Fibroblast of lung (primary cell): Measurements from ENCODE around the gene COLQ. TPM values are rescaled to one million over a fixed set of nuclear protein-coding genes. Genes with fewer than 3 reads are reported as not detected.
A peak's percentile ranks its signal among the peaks of the same experiment; 100 is the strongest.

ENCODE experiments used
- DNase-seq, 2 donors: peaks; one replicate each; pipeline versions ENCODE4 v3.0.0 to v3.0.0-alpha.2; 2010; ENCODE audit warnings: low read depth in 2 of 2
- H2AFZ ChIP-seq: 2 replicates; pipeline ENCODE4 v1.5.1; 2012; ENCODE audit warnings: low read length, control low read depth, inconsistent platforms
- H3K27ac ChIP-seq: 2 replicates; pipeline ENCODE4 v1.5.1; 2011; ENCODE audit warnings: low read length, control low read depth; ENCODE audit not compliant: insufficient read depth
- H3K27me3 ChIP-seq: 2 replicates; pipeline ENCODE4 v1.5.1; 2011; ENCODE audit warnings: mild to moderate bottlenecking, low read length; ENCODE audit not compliant: control insufficient read depth, insufficient read depth
- H3K36me3 ChIP-seq: 2 replicates; pipeline ENCODE4 v1.5.1; 2011; ENCODE audit warnings: low read length; ENCODE audit not compliant: control insufficient read depth, insufficient read depth
- H3K4me1 ChIP-seq: 2 replicates; pipeline ENCODE4 v1.5.1; 2011; ENCODE audit warnings: low read length; ENCODE audit not compliant: control insufficient read depth, insufficient read depth; ENCODE audit errors: extremely low read depth
- H3K4me2 ChIP-seq: 2 replicates; pipeline ENCODE4 v1.5.1; 2011; ENCODE audit warnings: low read length, control low read depth; ENCODE audit not compliant: insufficient read depth; ENCODE audit errors: extremely low read depth
- H3K4me3 ChIP-seq, 4 experiments: fragments of 200-600 bp in 1 of 4; sonication (generic) in 1 of 4; replicated peaks in 1 of 4; 2 replicates each; pipeline ENCODE4 v1.5.1; 2011 to 2016; ENCODE audit warnings: low read length in 4 of 4, low read depth in 3 of 4, mild to moderate bottlenecking in 3 of 4, control low read depth in 2 of 4, inconsistent platforms in 1 of 4, mixed read lengths in 1 of 4; ENCODE audit not compliant: insufficient read depth in 1 of 4; ENCODE audit errors: control extremely low read depth in 1 of 4
- H3K79me2 ChIP-seq: 2 replicates; pipeline ENCODE4 v1.5.1; 2012; ENCODE audit warnings: mild to moderate bottlenecking, low read length, inconsistent platforms; ENCODE audit not compliant: control insufficient read depth, insufficient read depth
- H3K9ac ChIP-seq: 2 replicates; pipeline ENCODE4 v1.5.1; 2011; ENCODE audit warnings: mild to moderate bottlenecking, low read length, control low read depth; ENCODE audit not compliant: insufficient read depth
- H3K9me3 ChIP-seq: 2 replicates; pipeline ENCODE4 v1.5.1; 2012; ENCODE audit warnings: low read depth, low read length; ENCODE audit not compliant: control insufficient read depth, insufficient read depth
- H4K20me1 ChIP-seq: 2 replicates; pipeline ENCODE4 v1.5.1; 2011; ENCODE audit warnings: low read length; ENCODE audit not compliant: control insufficient read depth, insufficient read depth; ENCODE audit errors: extremely low read depth
- EZH2 ChIP-seq: IDR thresholded peaks from 2 replicates; pipeline ENCODE4 v1.5.1; 2012; ENCODE audit warnings: low read length, control low read depth, mild to moderate bottlenecking; ENCODE audit errors: missing control alignments
- polyA plus RNA-seq, 2 donors: library from polyadenylated mRNA; depleted of rRNA in 1 of 2; stranded (reverse) in 1 of 2; unstranded in 1 of 2; fragments of >200 nt; gene quantifications; 2 replicates each; pipeline ENCODE4 v1.2.1, GENCODE V29; 2011 to 2012; ENCODE audit warnings: missing spikeins in 1 of 2
- total RNA-seq: library from RNA; depleted of rRNA; stranded (reverse); fragments of >200 nt; gene quantifications from 2 replicates; pipeline ENCODE4 v1.2.1, GENCODE V29; 2014
- TF ChIP-seq, protein P1 (sequence below), 2 donors: IDR thresholded peaks in 1 of 2; conservative IDR thresholded peaks in 1 of 2; 1 replicate in 1 of 2; 2 replicates in 1 of 2; pipeline ENCODE4 v1.5.1; 2011 to 2012; ENCODE audit warnings: low read length in 2 of 2, control low read depth in 1 of 2, inconsistent platforms in 1 of 2, low read depth in 1 of 2, mild to moderate bottlenecking in 1 of 2

The COLQ gene
- total and polyA plus RNA-seq, 2 donors (not counting 1 experiment from before 2014, with no cell fraction given) = 0.33 to 0.34 TPM

DNA sequence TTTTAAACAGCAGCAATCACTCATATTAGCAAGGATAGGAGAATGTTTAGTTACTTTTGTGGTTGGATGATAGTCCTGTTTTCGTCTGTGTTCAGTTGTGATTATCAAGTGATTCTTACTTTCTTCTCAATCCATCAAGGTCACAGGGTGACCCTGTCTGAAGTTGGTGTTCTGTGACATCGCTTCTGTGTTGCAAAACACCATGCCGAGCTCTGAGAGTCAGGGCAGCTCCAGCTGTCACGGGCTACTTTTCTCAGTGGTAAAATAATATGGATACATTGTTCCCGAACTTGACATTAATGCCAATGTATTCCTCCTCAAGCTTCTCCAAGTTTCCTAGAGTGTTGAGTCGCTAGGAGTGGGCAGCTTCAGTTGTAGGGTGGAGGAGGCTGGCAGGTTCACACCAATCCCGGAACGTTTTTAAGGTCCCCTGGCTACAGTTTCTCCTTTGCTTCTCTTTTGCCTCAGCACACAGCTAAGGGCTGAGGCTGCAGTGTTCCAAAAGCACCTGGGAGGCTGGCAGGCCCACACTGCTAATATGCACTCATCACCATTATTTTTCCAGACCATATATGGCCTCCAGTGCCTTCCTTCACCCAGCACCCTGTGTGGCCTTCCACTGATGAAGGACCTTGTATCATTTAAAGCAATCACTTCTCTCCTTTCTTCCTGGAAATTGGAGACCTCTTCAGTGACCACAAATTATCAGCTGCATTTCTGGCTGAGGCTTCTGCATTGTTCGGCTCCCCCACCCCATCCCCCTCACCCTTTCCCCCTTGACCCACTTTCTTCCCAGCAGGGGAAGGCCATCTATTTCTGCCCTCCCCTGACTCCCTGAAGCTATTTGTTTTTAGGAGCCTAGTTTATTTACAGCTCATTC lies 25.8 kb downstream of the COLQ start:
- Histone ChIP-seq H3K4me1 (no peaks in the 10 kb centered on the region), H4K20me1 (no peaks in the 10 kb centered on the region), H2AFZ (no peak overlapping the region), H3K4me2 (no peak overlapping the region), H3K27me3 (peaks cover 2% of the 10 kb centered on the region), H3K27ac (no peak overlapping the region), H3K4me3 (no peak overlapping the region), H3K9me3 (no peaks in the 10 kb centered on the region), H3K36me3 (no peaks in the 10 kb centered on the region), H3K79me2 (no peaks in the 10 kb centered on the region), H3K9ac (no peak overlapping the region)
- no peak for DNase-seq
- TF ChIP-seq, protein P1, sequence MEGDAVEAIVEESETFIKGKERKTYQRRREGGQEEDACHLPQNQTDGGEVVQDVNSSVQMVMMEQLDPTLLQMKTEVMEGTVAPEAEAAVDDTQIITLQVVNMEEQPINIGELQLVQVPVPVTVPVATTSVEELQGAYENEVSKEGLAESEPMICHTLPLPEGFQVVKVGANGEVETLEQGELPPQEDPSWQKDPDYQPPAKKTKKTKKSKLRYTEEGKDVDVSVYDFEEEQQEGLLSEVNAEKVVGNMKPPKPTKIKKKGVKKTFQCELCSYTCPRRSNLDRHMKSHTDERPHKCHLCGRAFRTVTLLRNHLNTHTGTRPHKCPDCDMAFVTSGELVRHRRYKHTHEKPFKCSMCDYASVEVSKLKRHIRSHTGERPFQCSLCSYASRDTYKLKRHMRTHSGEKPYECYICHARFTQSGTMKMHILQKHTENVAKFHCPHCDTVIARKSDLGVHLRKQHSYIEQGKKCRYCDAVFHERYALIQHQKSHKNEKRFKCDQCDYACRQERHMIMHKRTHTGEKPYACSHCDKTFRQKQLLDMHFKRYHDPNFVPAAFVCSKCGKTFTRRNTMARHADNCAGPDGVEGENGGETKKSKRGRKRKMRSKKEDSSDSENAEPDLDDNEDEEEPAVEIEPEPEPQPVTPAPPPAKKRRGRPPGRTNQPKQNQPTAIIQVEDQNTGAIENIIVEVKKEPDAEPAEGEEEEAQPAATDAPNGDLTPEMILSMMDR (conservative IDR thresholded peaks at IDR 0.05 in 1 of 2, IDR thresholded peaks at IDR 0.05 in 1 of 2; ENCODE audit: low read depth in 1 of 2, low read length in 2 of 2) = no peak
- TF ChIP-seq EZH2 = no peak

DNA sequence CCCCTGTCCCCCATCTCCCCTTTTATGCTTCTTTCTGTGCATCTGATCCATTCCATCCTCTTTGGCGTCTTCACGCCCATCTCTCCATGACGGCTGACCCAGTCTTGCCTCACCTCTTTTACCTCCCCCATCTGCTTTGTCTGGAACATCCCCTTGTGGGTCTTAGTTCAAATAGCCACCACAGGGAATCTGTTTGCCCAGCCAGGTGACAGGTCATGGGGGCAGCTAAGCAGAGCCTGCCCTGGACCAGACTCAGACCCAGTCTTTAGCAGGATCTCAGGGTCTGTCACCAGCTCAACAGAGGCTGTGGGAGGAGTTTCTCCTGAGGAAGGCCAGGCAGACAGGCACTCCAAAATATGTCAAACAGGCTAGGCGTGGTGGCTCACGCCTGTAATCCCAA lies 28.1 kb downstream of the COLQ start:
- H3K4me1 ChIP-seq = no peaks in the 10 kb centered on the region
- no peak for TF ChIP-seq EZH2
- H3K79me2 ChIP-seq = no peaks in the 10 kb centered on the region
- H3K9ac ChIP-seq = no peak overlapping the region
- H3K27ac ChIP-seq = no peak overlapping the region
- no peak overlapping the region for H2AFZ ChIP-seq
- DNase-seq = no peak
- H3K4me3 ChIP-seq = no peak overlapping the region
- no peaks in the 10 kb centered on the region for H4K20me1 ChIP-seq
- H3K27me3 ChIP-seq = peaks cover 2% of the 10 kb centered on the region
- no peaks in the 10 kb centered on the region for H3K36me3 ChIP-seq
- no peak overlapping the region for H3K4me2 ChIP-seq
- H3K9me3 ChIP-seq = no peaks in the 10 kb centered on the region

DNA sequence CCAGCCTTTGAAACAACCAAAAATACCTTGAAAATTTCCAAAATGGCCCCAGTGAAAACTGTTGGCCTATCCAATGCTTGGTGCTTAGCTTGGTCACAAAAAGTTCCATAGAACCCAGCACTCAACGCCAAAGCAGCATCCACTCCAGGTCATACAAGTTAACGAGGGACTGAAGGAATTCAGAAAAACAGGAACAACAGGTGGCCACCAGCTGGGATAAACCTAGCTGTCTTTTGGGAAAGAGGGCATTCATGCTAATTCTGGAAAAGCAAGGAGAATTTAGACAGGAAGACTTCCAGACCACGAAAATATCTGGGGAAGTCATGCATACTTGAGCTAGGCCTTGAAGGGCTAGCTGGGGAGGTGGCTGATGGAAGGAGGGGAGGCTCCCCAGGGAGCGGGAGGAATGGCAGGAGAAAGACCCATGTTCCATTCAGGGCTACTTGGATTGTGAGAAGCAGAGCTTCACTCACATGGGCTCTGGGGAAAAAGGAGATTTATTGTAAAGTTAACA lies 28.6 kb downstream of the COLQ start:
- TF ChIP-seq EZH2 = no peak
- TF ChIP-seq, protein P1 (conservative IDR thresholded peaks at IDR 0.05 in 1 of 2, IDR thresholded peaks at IDR 0.05 in 1 of 2; ENCODE audit: low read depth in 1 of 2, low read length in 2 of 2) = no peak
- no peaks in the 10 kb centered on the region for H3K4me1 ChIP-seq
- peaks cover 2% of the 10 kb centered on the region for H3K27me3 ChIP-seq
- H3K4me3 ChIP-seq = no peak overlapping the region
- no peaks in the 10 kb centered on the region for H3K9me3 ChIP-seq
- no peak overlapping the region for H3K27ac ChIP-seq
- H2AFZ ChIP-seq = no peak overlapping the region
- no peaks in the 10 kb centered on the region for H3K36me3 ChIP-seq
- no peaks in the 10 kb centered on the region for H4K20me1 ChIP-seq
- no peak overlapping the region for H3K4me2 ChIP-seq
- no peak overlapping the region for H3K9ac ChIP-seq
- peak in 1 of 2 donors; percentile 56 for DNase-seq
- H3K79me2 ChIP-seq = no peaks in the 10 kb centered on the region
